ENCODE results near the gene CMYA5.

The CMYA5 gene

GRCh38 chr5:79824444-79824843 is 134.8 kb downstream of the CMYA5 start:
- TF ChIP-seq CTCF (conservative IDR thresholded peaks at IDR 0.05; ENCODE audit: low read length) = no peak
- no peak for TF ChIP-seq EZH2phosphoT487 (IDR thresholded peaks at IDR 0.05; ENCODE audit: borderline replicate concordance)
- Histone ChIP-seq H3K36me3 (ENCODE audit: insufficient read depth, low read length) (no peaks in the 10 kb centered on the region), H3K9me2 (replicated peaks; ENCODE audit: low read depth, low read length) (no peaks in the 10 kb centered on the region), H3K9ac (ENCODE audit: low read depth, low read length, poor library complexity, severe bottlenecking) (no peak overlapping the region), H3K4me3 (ENCODE audit: low read length, poor library complexity, severe bottlenecking) (no peak overlapping the region), H3K4me2 (ENCODE audit: low read depth, low read length, poor library complexity, severe bottlenecking) (no peak overlapping the region), H3K9me3 (ENCODE audit: insufficient read depth, low read depth, low read length) (no peaks in the 10 kb centered on the region), H4K20me1 (ENCODE audit: insufficient read depth, low read length, poor library complexity, severe bottlenecking) (no peaks in the 10 kb centered on the region), H3K27me3 (ENCODE audit: insufficient read depth, low read length, poor library complexity, severe bottlenecking) (no peaks in the 10 kb centered on the region), H3K4me1 (ENCODE audit: insufficient read depth, low read length, poor library complexity, severe bottlenecking) (no peaks in the 10 kb centered on the region), H3K79me2 (ENCODE audit: insufficient read depth, low read length) (no peaks in the 10 kb centered on the region), H3F3A (ENCODE audit: low read depth) (no peaks in the 10 kb centered on the region), H2AFZ (ENCODE audit: low read length) (no peak overlapping the region)

GRCh38 chr5:79825802-79826201 is 136.2 kb downstream of the CMYA5 start:
- TF ChIP-seq CTCF (conservative IDR thresholded peaks at IDR 0.05; ENCODE audit: low read length) = no peak
- TF ChIP-seq EZH2phosphoT487 (IDR thresholded peaks at IDR 0.05; ENCODE audit: borderline replicate concordance) = no peak
- no peaks in the 10 kb centered on the region for H3K9me2 ChIP-seq (replicated peaks; ENCODE audit: low read depth, low read length)
- no peaks in the 10 kb centered on the region for H3K9me3 ChIP-seq (ENCODE audit: insufficient read depth, low read depth, low read length)
- no peaks in the 10 kb centered on the region for H3K36me3 ChIP-seq (ENCODE audit: insufficient read depth, low read length)
- H3K4me3 ChIP-seq (ENCODE audit: low read length, poor library complexity, severe bottlenecking) = no peak overlapping the region
- no peak overlapping the region for H3K9ac ChIP-seq (ENCODE audit: low read depth, low read length, poor library complexity, severe bottlenecking)
- H3K4me1 ChIP-seq (ENCODE audit: insufficient read depth, low read length, poor library complexity, severe bottlenecking) = no peaks in the 10 kb centered on the region
- H3K27me3 ChIP-seq (ENCODE audit: insufficient read depth, low read length, poor library complexity, severe bottlenecking) = no peaks in the 10 kb centered on the region
- no peak overlapping the region for H3K4me2 ChIP-seq (ENCODE audit: low read depth, low read length, poor library complexity, severe bottlenecking)
- H3F3A ChIP-seq (ENCODE audit: low read depth) = no peaks in the 10 kb centered on the region
- no peaks in the 10 kb centered on the region for H4K20me1 ChIP-seq (ENCODE audit: insufficient read depth, low read length, poor library complexity, severe bottlenecking)
- H3K79me2 ChIP-seq (ENCODE audit: insufficient read depth, low read length) = no peaks in the 10 kb centered on the region
- no peak overlapping the region for H2AFZ ChIP-seq (ENCODE audit: low read length)

GRCh38 chr5:79827159-79827629 is 137.6 kb downstream of the CMYA5 start:
- Histone ChIP-seq H4K20me1 (ENCODE audit: insufficient read depth, low read length, poor library complexity, severe bottlenecking) (no peaks in the 10 kb centered on the region), H3K9me3 (ENCODE audit: insufficient read depth, low read depth, low read length) (no peaks in the 10 kb centered on the region), H3K36me3 (ENCODE audit: insufficient read depth, low read length) (no peaks in the 10 kb centered on the region), H3K79me2 (ENCODE audit: insufficient read depth, low read length) (no peaks in the 10 kb centered on the region), H2AFZ (ENCODE audit: low read length) (no peak overlapping the region), H3K27me3 (ENCODE audit: insufficient read depth, low read length, poor library complexity, severe bottlenecking) (no peaks in the 10 kb centered on the region), H3K4me2 (ENCODE audit: low read depth, low read length, poor library complexity, severe bottlenecking) (no peak overlapping the region), H3F3A (ENCODE audit: low read depth) (no peaks in the 10 kb centered on the region), H3K4me3 (ENCODE audit: low read length, poor library complexity, severe bottlenecking) (no peak overlapping the region), H3K9ac (ENCODE audit: low read depth, low read length, poor library complexity, severe bottlenecking) (no peak overlapping the region), H3K4me1 (ENCODE audit: insufficient read depth, low read length, poor library complexity, severe bottlenecking) (no peaks in the 10 kb centered on the region), H3K9me2 (replicated peaks; ENCODE audit: low read depth, low read length) (no peaks in the 10 kb centered on the region)
- TF ChIP-seq CTCF (conservative IDR thresholded peaks at IDR 0.05; ENCODE audit: low read length) = no peak
- no peak for TF ChIP-seq EZH2phosphoT487 (IDR thresholded peaks at IDR 0.05; ENCODE audit: borderline replicate concordance)

Data from Loucy (cell line).